Neuronal stem cell (in vitro differentiated cells): ENCODE measurements around the gene PPP4R3A.
A peak's percentile ranks its signal among the peaks of the same experiment; 100 is the strongest.
"Not testable (repeated sequence)": the region's sequence is repeated elsewhere in the genome, so short reads cannot be mapped to it uniquely, and the experiment has no call there.

Experiments
- DNase-seq: peaks from one replicate; pipeline ENCODE4 v3.0.0-alpha.2; 2013; ENCODE audit warnings: low spot score
- H2AFZ ChIP-seq: one replicate; pipeline ENCODE4 v1.6.1; 2013; ENCODE audit warnings: mild to moderate bottlenecking, low read length, inconsistent platforms
- H2AK5ac ChIP-seq: 2 replicates; pipeline ENCODE4 v1.6.1; 2013; ENCODE audit warnings: low read depth, mild to moderate bottlenecking, inconsistent platforms, low read length, moderate library complexity, mixed read lengths
- H2BK120ac ChIP-seq: 2 replicates; pipeline ENCODE4 v1.6.1; 2013; ENCODE audit warnings: low read depth, mild to moderate bottlenecking, inconsistent platforms, low read length, moderate library complexity, mixed read lengths
- H2BK12ac ChIP-seq: one replicate; pipeline ENCODE4 v1.6.1; 2013; ENCODE audit warnings: low read length, inconsistent platforms
- H2BK15ac ChIP-seq: 2 replicates; pipeline ENCODE4 v1.6.1; 2013; ENCODE audit warnings: mild to moderate bottlenecking, low read length, inconsistent platforms, mixed read lengths
- H2BK5ac ChIP-seq: one replicate; pipeline ENCODE4 v1.6.1; 2013; ENCODE audit warnings: inconsistent platforms, mild to moderate bottlenecking, low read length, moderate library complexity
- H3K14ac ChIP-seq: one replicate; pipeline ENCODE4 v1.6.1; 2013; ENCODE audit warnings: low read length, inconsistent platforms
- H3K18ac ChIP-seq: 2 replicates; pipeline ENCODE4 v1.6.1; 2013; ENCODE audit warnings: low read length, inconsistent platforms
- H3K23ac ChIP-seq: 2 replicates; pipeline ENCODE4 v1.6.1; 2013; ENCODE audit warnings: low read depth, mild to moderate bottlenecking, mixed read lengths, low read length, inconsistent platforms; ENCODE audit not compliant: poor library complexity
- H3K27ac ChIP-seq: replicated peaks from 3 replicates; pipeline ENCODE4 v1.5.1; 2013; ENCODE audit warnings: low read length, inconsistent platforms
- H3K27me3 ChIP-seq, 3 experiments: 2 replicates each; pipeline ENCODE4 v1.6.1; 2013; ENCODE audit warnings: low read length in 3 of 3, mild to moderate bottlenecking in 2 of 3, inconsistent platforms in 1 of 3, low read depth in 1 of 3, mixed read lengths in 1 of 3, moderate library complexity in 1 of 3; ENCODE audit not compliant: control insufficient read depth in 3 of 3, insufficient read depth in 3 of 3
- H3K36me3 ChIP-seq, 2 donors: replicated peaks in 1 of 2; 2 replicates each; pipeline ENCODE4 v1.6.1; 2013; ENCODE audit warnings: low read length in 2 of 2; ENCODE audit not compliant: control insufficient read depth in 2 of 2, insufficient read depth in 2 of 2
- H3K4ac ChIP-seq: 2 replicates; pipeline ENCODE4 v1.6.1; 2013; ENCODE audit warnings: inconsistent platforms, mild to moderate bottlenecking, low read length, moderate library complexity
- H3K4me1 ChIP-seq, 2 donors: 1 replicate in 1 of 2; 2 replicates in 1 of 2; pipeline ENCODE4 v1.6.1; 2013; ENCODE audit warnings: low read length in 2 of 2, low read depth in 1 of 2; ENCODE audit not compliant: control insufficient read depth in 2 of 2, insufficient read depth in 1 of 2
- H3K4me2 ChIP-seq: one replicate; pipeline ENCODE4 v1.6.1; 2013; ENCODE audit warnings: mild to moderate bottlenecking, low read length, inconsistent platforms; ENCODE audit not compliant: insufficient read depth, poor library complexity, severe bottlenecking
- H3K4me3 ChIP-seq, 2 donors: 2 replicates each; pipeline ENCODE4 v1.5.1; 2013; ENCODE audit warnings: low read length in 2 of 2, mild to moderate bottlenecking in 2 of 2, inconsistent platforms in 1 of 2, moderate library complexity in 1 of 2
- H3K79me1 ChIP-seq: one replicate; pipeline ENCODE4 v1.6.1; 2013; ENCODE audit warnings: low read depth, mild to moderate bottlenecking, inconsistent platforms, low read length, moderate library complexity
- H3K9ac ChIP-seq: one replicate; pipeline ENCODE4 v1.6.1; 2013; ENCODE audit warnings: mild to moderate bottlenecking, low read depth, low read length, inconsistent platforms; ENCODE audit not compliant: poor library complexity
- H3K9me3 ChIP-seq, 2 donors: replicated peaks in 1 of 2; 2 replicates each; pipeline versions ENCODE3 to v1.6.1; 2013; ENCODE audit warnings: low read length in 2 of 2, mild to moderate bottlenecking in 2 of 2, inconsistent platforms in 1 of 2, low read depth in 1 of 2, mixed read lengths in 1 of 2, moderate library complexity in 1 of 2; ENCODE audit not compliant: control insufficient read depth in 2 of 2, insufficient read depth in 1 of 2
- H4K8ac ChIP-seq: one replicate; pipeline ENCODE4 v1.6.1; 2013; ENCODE audit warnings: low read depth, mild to moderate bottlenecking, inconsistent platforms, low read length, moderate library complexity
- H4K91ac ChIP-seq: one replicate; pipeline ENCODE4 v1.6.1; 2013; ENCODE audit warnings: low read length, low read depth, mild to moderate bottlenecking, inconsistent platforms; ENCODE audit not compliant: poor library complexity
- WGBS, 2 donors: extraction: QIAGEN DNeasy Blood & Tissue Kit; methylation state at CpG; one replicate each; pipeline ENCODE4 v1.1.7; 2013; ENCODE audit warnings: missing lambda C conversion rate in 2 of 2, mixed read lengths in 1 of 2; ENCODE audit not compliant: insufficient read length in 2 of 2, insufficient replicate concordance in 1 of 2; ENCODE audit errors: extremely low coverage in 2 of 2; 5-methylcytosine and 5-hydroxymethylcytosine counted together

The PPP4R3A gene

DNA sequence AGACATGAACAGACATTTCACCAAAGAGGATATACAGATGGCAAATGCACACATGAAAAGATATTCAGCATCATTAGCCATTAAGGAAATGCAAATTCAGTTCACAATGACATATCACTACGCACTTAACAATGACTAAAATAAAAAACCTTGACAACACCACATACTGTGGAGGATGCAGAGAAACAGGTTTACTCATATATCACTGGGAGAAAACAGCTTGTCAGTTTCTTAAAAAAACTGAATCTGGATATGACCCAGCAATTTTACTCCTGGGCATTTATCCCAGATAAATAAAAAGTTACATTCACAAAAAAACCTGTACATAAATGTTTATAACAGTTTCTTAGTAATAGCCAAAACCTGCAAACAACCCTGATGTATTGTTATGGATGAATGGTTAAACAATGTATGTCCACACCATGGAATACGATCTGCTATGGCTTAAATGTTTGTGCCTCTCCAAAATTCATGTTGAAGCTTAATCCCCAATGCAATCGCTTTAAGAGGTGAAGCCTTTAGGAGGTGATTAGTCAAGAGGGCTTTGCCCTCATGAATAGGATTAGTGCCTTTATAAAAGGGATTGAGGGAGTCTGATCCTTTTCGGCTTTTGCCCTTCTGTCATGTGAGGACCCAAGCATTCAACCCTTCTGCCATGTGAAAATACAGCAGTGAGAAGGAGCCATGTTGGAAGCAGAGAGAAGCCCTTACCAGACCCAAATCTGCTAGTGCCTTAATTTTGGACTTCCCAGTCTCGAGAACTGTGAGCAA, 36.0 kb upstream of the PPP4R3A start:
- no peaks in the 10 kb centered on the region for H3K4me1 ChIP-seq
- H3K14ac ChIP-seq, result no peak overlapping the region
- H3K4ac ChIP-seq, result no peak overlapping the region
- no peak overlapping the region for H2AK5ac ChIP-seq
- H4K91ac ChIP-seq, result no peak overlapping the region
- no peaks in the 10 kb centered on the region for H3K79me1 ChIP-seq
- no peak overlapping the region for H2BK12ac ChIP-seq
- no peak overlapping the region for H3K9ac ChIP-seq
- H3K36me3 ChIP-seq, result no peaks in the 10 kb centered on the region
- no peaks in the 10 kb centered on the region for H3K27me3 ChIP-seq
- no CpG with 5 or more reads among the region's 5 CpGs for WGBS, 2 donors
- H2BK120ac ChIP-seq, result no peak overlapping the region
- peak; percentile 33 for DNase-seq
- H2BK5ac ChIP-seq, result no peak overlapping the region
- H4K8ac ChIP-seq, result no peak overlapping the region
- H3K4me2 ChIP-seq, result no peak overlapping the region
- no peak overlapping the region for H3K23ac ChIP-seq
- no peak overlapping the region for H2BK15ac ChIP-seq
- H3K9me3 ChIP-seq, result peaks cover 0 to 2% of the 10 kb centered on the region in 2 donors
- no peak overlapping the region for H3K27ac ChIP-seq
- H2AFZ ChIP-seq, result no peak overlapping the region
- no peak overlapping the region for H3K4me3 ChIP-seq
- H3K18ac ChIP-seq, result no peak overlapping the region

DNA sequence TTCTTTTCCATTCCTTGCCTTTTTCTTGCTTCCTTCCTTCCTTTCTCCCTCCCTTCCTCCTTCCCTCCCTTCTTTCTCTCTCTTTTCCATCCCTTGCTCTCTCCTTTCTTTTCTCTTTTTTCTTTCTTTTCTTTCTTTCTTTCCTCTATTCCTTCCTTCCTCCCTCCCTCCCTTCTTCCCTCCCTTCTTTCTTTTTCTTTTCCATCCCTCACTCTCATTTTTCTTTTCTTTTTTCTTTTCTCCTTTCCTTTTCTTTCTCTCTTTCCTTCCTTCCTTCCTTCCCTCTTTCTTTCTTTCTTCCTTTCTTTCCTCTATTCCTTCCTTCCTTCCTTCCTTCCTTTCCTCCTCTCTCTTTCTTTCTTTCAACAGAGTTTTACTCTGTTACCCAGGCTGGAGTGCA, 35.1 kb upstream of the PPP4R3A start:
- H3K4me3 ChIP-seq, result no peak overlapping the region
- H3K23ac ChIP-seq, result no peak overlapping the region
- H3K4ac ChIP-seq, result no peak overlapping the region
- no peak overlapping the region for H3K27ac ChIP-seq
- peaks cover 0 to 3% of the 10 kb centered on the region in 2 donors for H3K9me3 ChIP-seq
- no peak overlapping the region for H4K8ac ChIP-seq
- H3K18ac ChIP-seq, result no peak overlapping the region
- DNase-seq, result no peak
- H3K4me2 ChIP-seq, result no peak overlapping the region
- H2AK5ac ChIP-seq, result no peak overlapping the region
- no peaks in the 10 kb centered on the region for H3K4me1 ChIP-seq
- no peaks in the 10 kb centered on the region for H3K79me1 ChIP-seq
- no peak overlapping the region for H2BK5ac ChIP-seq
- H2BK15ac ChIP-seq, result no peak overlapping the region
- H4K91ac ChIP-seq, result no peak overlapping the region
- no peaks in the 10 kb centered on the region for H3K36me3 ChIP-seq
- no peak overlapping the region for H2BK120ac ChIP-seq
- H3K9ac ChIP-seq, result no peak overlapping the region
- no peaks in the 10 kb centered on the region for H3K27me3 ChIP-seq
- H2AFZ ChIP-seq, result no peak overlapping the region
- no peak overlapping the region for H3K14ac ChIP-seq
- H2BK12ac ChIP-seq, result no peak overlapping the region

- H3K27ac ChIP-seq, result no peak overlapping the region
- H3K9me3 ChIP-seq, result peaks cover 0 to 6% of the 10 kb centered on the region in 2 donors
- no peak overlapping the region for H2BK120ac ChIP-seq
- no peak overlapping the region for H4K91ac ChIP-seq
- H3K36me3 ChIP-seq, result no peaks in the 10 kb centered on the region
- H3K4me1 ChIP-seq, result no peaks in the 10 kb centered on the region
- H3K14ac ChIP-seq, result no peak overlapping the region
- no peak overlapping the region for H2AFZ ChIP-seq
- no peak overlapping the region for H2BK12ac ChIP-seq
- H3K18ac ChIP-seq, result no peak overlapping the region
- no peak overlapping the region for H3K9ac ChIP-seq
- H4K8ac ChIP-seq, result no peak overlapping the region
- no peak overlapping the region for H3K4ac ChIP-seq
- WGBS, 2 donors, result no CpG with 5 or more reads among the region's 3 CpGs
- no peaks in the 10 kb centered on the region for H3K79me1 ChIP-seq
- H2BK5ac ChIP-seq, result no peak overlapping the region
- H2BK15ac ChIP-seq, result no peak overlapping the region
- H3K4me2 ChIP-seq, result no peak overlapping the region
- no peak overlapping the region for H2AK5ac ChIP-seq
- no peaks in the 10 kb centered on the region for H3K27me3 ChIP-seq
- no peak overlapping the region for H3K4me3 ChIP-seq
- no peak overlapping the region for H3K23ac ChIP-seq
- DNase-seq, result no peak
These were observed 26.2 kb upstream of the PPP4R3A start for GRCh38 chr14:91536327-91536726.

GRCh38 chr14:91534059-91534458, 23.9 kb upstream of the PPP4R3A start:
- not testable (repeated sequence) for H3K23ac ChIP-seq, H3K9ac ChIP-seq, H3K36me3 ChIP-seq, H3K4me3 ChIP-seq, DNase-seq, H3K4ac ChIP-seq, H3K79me1 ChIP-seq, H2BK12ac ChIP-seq, H3K9me3 ChIP-seq, H3K4me1 ChIP-seq, H3K14ac ChIP-seq, H2BK120ac ChIP-seq, H3K18ac ChIP-seq, H2BK5ac ChIP-seq, H3K4me2 ChIP-seq, H2AK5ac ChIP-seq, H3K27me3 ChIP-seq, H2BK15ac ChIP-seq, H4K91ac ChIP-seq, H3K27ac ChIP-seq, H2AFZ ChIP-seq, H4K8ac ChIP-seq
- no CpG with 5 or more reads among the region's 5 CpGs for WGBS, 2 donors
